B cell (primary cell): ENCODE data around the gene DHRS4L2. TPM values are rescaled to one million over a fixed set of nuclear protein-coding genes. Genes with fewer than 3 reads are reported as not detected.
A peak's percentile ranks its signal among the peaks of the same experiment; 100 is the strongest.

Experiments used
- ATAC-seq: fragments of 200-7000 bp; cut with Tn5 transposase; one replicate; pipeline ENCODE4 v1.10.0; 2021; ENCODE audit warnings: low read depth, mild to moderate bottlenecking, moderate number of reproducible peaks, moderate library complexity
- CTCF ChIA-PET: fragments of 350-600 bp; sonication (Branson Sonifier 250); formaldehyde crosslinking; loops from one replicate; lab custom pipeline; 2021; ENCODE audit warnings: antibody characterized with exemption, inconsistent platforms; lab: Charles Lee
- POLR2A ChIA-PET: fragments of 350-600 bp; sonication (Branson Sonifier 250); formaldehyde crosslinking; loops from one replicate; lab custom pipeline; 2021; ENCODE audit warnings: antibody characterized with exemption; lab: Charles Lee
- DNase-seq: peaks from one replicate; pipeline ENCODE4 v3.0.0; 2013
- H2AFZ ChIP-seq: 2 replicates; pipeline ENCODE4 v1.6.1; 2012; ENCODE audit warnings: mild to moderate bottlenecking, low read depth, low read length; ENCODE audit not compliant: insufficient read depth, poor library complexity, severe bottlenecking
- H3K27ac ChIP-seq, 2 donors: 1 replicate in 1 of 2; 2 replicates in 1 of 2; pipeline ENCODE4 v1.5.1; 2012 to 2013; ENCODE audit warnings: low read length in 2 of 2, mild to moderate bottlenecking in 2 of 2, moderate library complexity in 1 of 2
- H3K27me3 ChIP-seq, 4 experiments: fragments of 200-600 bp in 1 of 4; sonication (generic) in 1 of 4; replicated peaks in 1 of 4; 1 replicate in 2 of 4; 2 replicates in 2 of 4; pipeline versions ENCODE4 v1.6.1 to v1.7.0; 2013 to 2016; ENCODE audit warnings: low read length in 3 of 4, mild to moderate bottlenecking in 2 of 4, mixed read lengths in 1 of 4, moderate library complexity in 1 of 4; ENCODE audit not compliant: insufficient read depth in 4 of 4, control insufficient read depth in 3 of 4; ENCODE audit errors: control extremely low read depth in 1 of 4
- H3K36me3 ChIP-seq, 2 experiments: replicated peaks in 1 of 2; 1 replicate in 1 of 2; 2 replicates in 1 of 2; pipeline versions ENCODE4 v1.6.1 to v1.7.1; 2013; ENCODE audit warnings: low read length in 1 of 2; ENCODE audit not compliant: insufficient read depth in 2 of 2, control insufficient read depth in 1 of 2; ENCODE audit errors: control extremely low read depth in 1 of 2, extremely low read depth in 1 of 2
- H3K4me1 ChIP-seq, 2 donors: fragments of 200-600 bp in 1 of 2; sonication (generic) in 1 of 2; 1 replicate in 1 of 2; 2 replicates in 1 of 2; pipeline versions ENCODE4 v1.5.1 to v1.6.1; 2013 to 2017; ENCODE audit warnings: low read length in 2 of 2; ENCODE audit not compliant: control insufficient read depth in 2 of 2, insufficient read depth in 2 of 2
- H3K4me2 ChIP-seq: replicated peaks from 2 replicates; pipeline ENCODE3; 2012; ENCODE audit warnings: mild to moderate bottlenecking, low read depth, low read length; ENCODE audit not compliant: poor library complexity, severe bottlenecking
- H3K4me3 ChIP-seq, 5 experiments: fragments of 200-600 bp in 1 of 5; sonication (generic) in 1 of 5; 1 replicate in 3 of 5; 2 replicates in 2 of 5; pipeline versions ENCODE4 v1.5.1 to v1.7.0; 2011 to 2016; ENCODE audit warnings: low read length in 4 of 5, mild to moderate bottlenecking in 4 of 5, low read depth in 2 of 5, control low read depth in 1 of 5, moderate library complexity in 1 of 5; ENCODE audit not compliant: insufficient read depth in 1 of 5; ENCODE audit errors: control extremely low read depth in 1 of 5, extremely low read depth in 1 of 5
- H3K79me2 ChIP-seq: fragments of 200-600 bp; sonication (generic); one replicate; pipeline ENCODE4 v1.6.0; 2016; ENCODE audit warnings: low read length; ENCODE audit not compliant: control insufficient read depth, insufficient read depth
- H3K9ac ChIP-seq: fragments of 200-600 bp; sonication (generic); 2 replicates; pipeline ENCODE4 v1.6.1; 2017; ENCODE audit warnings: mild to moderate bottlenecking, low read length, moderate library complexity
- H3K9me3 ChIP-seq, 3 donors: one replicate each; pipeline versions ENCODE4 v1.6.1 to v1.7.1; 2013; ENCODE audit warnings: low read length in 2 of 3; ENCODE audit not compliant: control insufficient read depth in 2 of 3, insufficient read depth in 1 of 3; ENCODE audit errors: control extremely low read depth in 1 of 3
- H4K20me1 ChIP-seq: 2 replicates; pipeline ENCODE4 v1.6.0; 2012; ENCODE audit warnings: mild to moderate bottlenecking, low read length; ENCODE audit not compliant: insufficient read depth, control insufficient read depth, poor library complexity, severe bottlenecking
- H3K27ac Mint-ChIP-seq: one replicate; pipeline ENCODE4 v1.8.0; 2021; ENCODE audit warnings: mixed read lengths
- H3K27me3 Mint-ChIP-seq: one replicate; pipeline ENCODE4 v1.8.0; 2021; ENCODE audit warnings: mixed read lengths
- H3K4me1 Mint-ChIP-seq: one replicate; pipeline ENCODE4 v1.8.0; 2021; ENCODE audit warnings: mixed read lengths
- H3K4me3 Mint-ChIP-seq: one replicate; pipeline ENCODE4 v1.8.0; 2021; ENCODE audit warnings: mixed read lengths
- H3K9me3 Mint-ChIP-seq: one replicate; pipeline ENCODE4 v1.8.0; 2022; ENCODE audit warnings: mixed read lengths; ENCODE audit not compliant: insufficient read depth
- CTCF ChIP-seq: fragments of 200-600 bp; IDR thresholded peaks from one replicate; pipeline ENCODE4 v1.8.0; 2022; ENCODE audit warnings: antibody characterized with exemption, mild to moderate bottlenecking
- EZH2 ChIP-seq: IDR thresholded peaks from 2 replicates; pipeline ENCODE4 v1.6.1; 2012; ENCODE audit warnings: borderline replicate concordance, low read depth, mild to moderate bottlenecking, moderate library complexity, low read length; ENCODE audit not compliant: insufficient read depth, poor library complexity, severe bottlenecking
- WGBS: methylation state at CpG from one replicate; pipeline ENCODE4 v1.1.5; 2013; ENCODE audit warnings: missing lambda C conversion rate; ENCODE audit not compliant: insufficient coverage; 5-methylcytosine and 5-hydroxymethylcytosine counted together
- intact Hi-C: fragments of 100-400 bp; cut with micrococcal nuclease; formaldehyde crosslinking; loops from one replicate; pipeline ENCODE4 v1.10.0; 2022
- polyA plus RNA-seq: library from polyadenylated mRNA; depleted of rRNA; stranded (reverse); fragments of >200 nt; gene quantifications from 2 replicates; pipeline ENCODE4 v1.2.3, GENCODE V29; 2012
- total RNA-seq, 2 donors: library from RNA; stranded (reverse); fragments of 120-200 nt in 1 of 2; gene quantifications; 1 replicate in 1 of 2; 2 replicates in 1 of 2; pipeline versions ENCODE4 v1.2.3 to v1.2.4, GENCODE V29; 2013 to 2022

DHRS4L2 gene
- total and polyA plus RNA-seq, 2 donors (not counting 1 experiment from before 2014, with no cell fraction given): 11.2 to 16.3 TPM

- H3K9me3 ChIP-seq: peaks cover 0 to 3% (median 0%) of the 10 kb centered on the region in 3 donors
- ATAC-seq: no peak
- intact Hi-C loops: loop anchor here (1.0 to 5.0 kb wide), 2 partner anchors 28 to 466 kb away; no protein-coding TSS in a partner anchor
- Mint-ChIP-seq H3K27ac (peak overlapping the region; percentile 68), H3K4me3 (peak overlapping the region; percentile 83), H3K9me3 (no peaks in the 10 kb centered on the region), H3K27me3 (peaks cover 7% of the 10 kb centered on the region), H3K4me1 (peaks cover 41% of the 10 kb centered on the region)
- H3K4me2 ChIP-seq: peak overlapping the region; percentile 98
- 63% methylated on average over 17 of the region's 20 CpGs for WGBS
- H4K20me1 ChIP-seq: no peaks in the 10 kb centered on the region
- peaks cover 19 to 29% of the 10 kb centered on the region in 2 donors for H3K4me1 ChIP-seq
- no peaks in the 10 kb centered on the region for H3K79me2 ChIP-seq
- H3K9ac ChIP-seq: peak overlapping the region; percentile 78
- H2AFZ ChIP-seq: peak overlapping the region; percentile 98
- peaks cover 0 to 31% (median 8%) of the 10 kb centered on the region in 4 experiments for H3K27me3 ChIP-seq
- POLR2A ChIA-PET: interaction anchor here (1.2 to 1.6 kb wide), 2 partner anchors 27 to 28 kb away, joined by 3 to 9 read pairs; no protein-coding TSS in a partner anchor
- peak overlapping the region in 4 of 5 experiments; percentile 62 to 81 (median 67) for H3K4me3 ChIP-seq
- no peak overlapping the region for H3K27ac ChIP-seq
- no peak for TF ChIP-seq CTCF
- no peak for TF ChIP-seq EZH2
- no peaks in the 10 kb centered on the region for H3K36me3 ChIP-seq
- CTCF ChIA-PET: interaction anchor here (0.6 to 14.5 kb wide), 5 partner anchors 10 to 108 kb away, joined by 3 to 220 read pairs (median 3); partner anchors contain the start of gene IRF9
- no peak for DNase-seq
Measured at GRCh38 chr14:24052656-24053547, 64.2 kb downstream of the DHRS4L2 start.
